ENCODE results near the gene PLXNA2.
A peak's percentile ranks its signal among the peaks of the same experiment; 100 is the strongest.

PLXNA2 gene

GRCh38 chr1:208180421-208180820 lies 63.8 kb downstream of the PLXNA2 start:
- TF ChIP-seq CSRNP3 (CRISPR knock-in tag; IDR thresholded peaks at IDR 0.05): no peak
- TF ChIP-seq ZC3H10 (CRISPR knock-in tag; IDR thresholded peaks at IDR 0.05): no peak
- no peak for TF ChIP-seq ZNF565 (CRISPR knock-in tag; conservative IDR thresholded peaks at IDR 0.05; ENCODE audit: low read depth)
- TF ChIP-seq RARB (CRISPR knock-in tag; IDR thresholded peaks at IDR 0.05): peak; percentile 34; the same call in 1 of the 2 replicates
- peak; percentile 48; the same call in 1 of the 2 replicates for TF ChIP-seq TOX (CRISPR knock-in tag; IDR thresholded peaks at IDR 0.05; ENCODE audit: borderline replicate concordance)
- TF ChIP-seq ZNF70 (CRISPR knock-in tag; IDR thresholded peaks at IDR 0.05): no peak
- TF ChIP-seq TCF4 (CRISPR knock-in tag; IDR thresholded peaks at IDR 0.05; ENCODE audit: borderline replicate concordance): no peak
- no peak for TF ChIP-seq ZFP3 (CRISPR knock-in tag; IDR thresholded peaks at IDR 0.05)
- TF ChIP-seq PPARA (CRISPR knock-in tag; IDR thresholded peaks at IDR 0.05; ENCODE audit: borderline replicate concordance): no peak
- no peak for TF ChIP-seq CSDC2 (CRISPR knock-in tag; IDR thresholded peaks at IDR 0.05)
- TF ChIP-seq CREB5 (CRISPR knock-in tag; IDR thresholded peaks at IDR 0.05; ENCODE audit: low read depth): no peak
- TF ChIP-seq GLIS3 (CRISPR knock-in tag; IDR thresholded peaks at IDR 0.05): no peak

GRCh38 chr1:208179961-208180409 lies 64.2 kb downstream of the PLXNA2 start:
- no peak for ATAC-seq
- TF ChIP-seq POU6F1 (CRISPR knock-in tag; IDR thresholded peaks at IDR 0.05; ENCODE audit: borderline replicate concordance, low read depth) (no peak), ZFP30 (CRISPR knock-in tag; IDR thresholded peaks at IDR 0.05) (no peak), BACH2 (CRISPR knock-in tag; IDR thresholded peaks at IDR 0.05; ENCODE audit: borderline replicate concordance) (no peak), ARNTL (CRISPR knock-in tag; IDR thresholded peaks at IDR 0.05; ENCODE audit: borderline replicate concordance, low read depth) (no peak), CREB5 (CRISPR knock-in tag; IDR thresholded peaks at IDR 0.05; ENCODE audit: low read depth) (no peak), ZC3H10 (CRISPR knock-in tag; IDR thresholded peaks at IDR 0.05) (no peak), TSHZ2 (CRISPR knock-in tag; IDR thresholded peaks at IDR 0.05) (no peak), PPARA (CRISPR knock-in tag; IDR thresholded peaks at IDR 0.05; ENCODE audit: borderline replicate concordance) (no peak)

More at GRCh38 chr1:208180421-208180820, 63.8 kb downstream of the PLXNA2 start:
- ATAC-seq: peak; percentile 44

- peak; percentile 11 for ATAC-seq
- TF ChIP-seq ZC3H10 (CRISPR knock-in tag; IDR thresholded peaks at IDR 0.05): no peak
- TF ChIP-seq ZNF565 (CRISPR knock-in tag; conservative IDR thresholded peaks at IDR 0.05; ENCODE audit: low read depth): no peak
Measured at GRCh38 chr1:208179263-208179816, 64.8 kb downstream of the PLXNA2 start.

GRCh38 chr1:208178091-208178529 lies 66.1 kb downstream of the PLXNA2 start:
- no peak for TF ChIP-seq ZFP3 (CRISPR knock-in tag; IDR thresholded peaks at IDR 0.05)
- TF ChIP-seq CREB5 (CRISPR knock-in tag; IDR thresholded peaks at IDR 0.05; ENCODE audit: low read depth): no peak
- TF ChIP-seq CSRNP3 (CRISPR knock-in tag; IDR thresholded peaks at IDR 0.05): no peak
- no peak for TF ChIP-seq ESRRG (CRISPR knock-in tag; IDR thresholded peaks at IDR 0.05)
- no peak for TF ChIP-seq GLIS3 (CRISPR knock-in tag; IDR thresholded peaks at IDR 0.05)
- no peak for TF ChIP-seq CSDC2 (CRISPR knock-in tag; IDR thresholded peaks at IDR 0.05)
- no peak for TF ChIP-seq PATZ1 (CRISPR knock-in tag; IDR thresholded peaks at IDR 0.05; ENCODE audit: borderline replicate concordance)
- no peak for ATAC-seq
